HG03045 (cell line): ENCODE data around the gene SLC30A5.
"Not testable (repeated sequence)": the region's sequence is repeated elsewhere in the genome, so short reads cannot be mapped to it uniquely, and the experiment has no call there.

ENCODE experiments used
- ATAC-seq: cut with Tn5 transposase; IDR thresholded peaks from one replicate; pipeline ENCODE4 v1.9.1; 2021; ENCODE audit warnings: mild to moderate bottlenecking, moderate library complexity; ENCODE audit not compliant: unreplicated experiment

SLC30A5 gene

DNA sequence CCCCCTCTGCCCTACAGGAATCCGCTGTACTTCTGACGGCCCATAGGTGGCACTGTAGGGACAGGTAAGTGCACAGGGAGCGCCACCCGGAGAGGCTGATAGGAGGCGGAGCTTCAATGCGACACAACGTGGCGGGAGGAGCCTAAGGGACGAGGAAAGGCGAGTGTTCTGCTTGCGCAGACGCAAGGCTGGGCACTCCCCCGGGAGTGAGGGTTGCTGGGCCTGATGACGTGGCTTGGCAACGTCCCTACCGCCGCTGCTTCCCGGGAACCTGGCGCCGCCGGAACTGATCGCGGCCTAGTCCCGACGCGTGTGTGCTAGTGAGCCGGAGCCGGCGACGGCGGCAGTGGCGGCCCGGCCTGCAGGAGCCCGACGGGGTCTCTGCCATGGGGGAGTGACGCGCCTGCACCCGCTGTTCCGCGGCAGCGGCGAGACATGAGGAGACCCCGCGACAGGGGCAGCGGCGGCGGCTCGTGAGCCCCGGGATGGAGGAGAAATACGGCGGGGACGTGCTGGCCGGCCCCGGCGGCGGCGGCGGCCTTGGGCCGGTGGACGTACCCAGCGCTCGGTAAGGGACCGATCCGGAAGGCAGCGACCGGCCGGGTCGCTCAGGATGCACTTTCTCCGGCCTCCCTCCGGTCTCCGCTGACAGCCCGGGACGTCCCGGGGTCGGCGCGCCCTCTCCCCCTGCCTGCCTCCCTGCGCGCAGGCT is at the start of gene SLC30A5:
SLC30A5 (plus strand) TSS at position 244 of the 712 bp plus-strand sequence; CDS start at position 486, 242 bp downstream.
- peak; percentile 97 for ATAC-seq

GRCh38 chr5:69045213-69045612 is 48.6 kb upstream of the SLC30A5 start:
- ATAC-seq: not testable (repeated sequence)

GRCh38 chr5:69046375-69046957 is 47.3 kb upstream of the SLC30A5 start:
- no peak for ATAC-seq

DNA sequence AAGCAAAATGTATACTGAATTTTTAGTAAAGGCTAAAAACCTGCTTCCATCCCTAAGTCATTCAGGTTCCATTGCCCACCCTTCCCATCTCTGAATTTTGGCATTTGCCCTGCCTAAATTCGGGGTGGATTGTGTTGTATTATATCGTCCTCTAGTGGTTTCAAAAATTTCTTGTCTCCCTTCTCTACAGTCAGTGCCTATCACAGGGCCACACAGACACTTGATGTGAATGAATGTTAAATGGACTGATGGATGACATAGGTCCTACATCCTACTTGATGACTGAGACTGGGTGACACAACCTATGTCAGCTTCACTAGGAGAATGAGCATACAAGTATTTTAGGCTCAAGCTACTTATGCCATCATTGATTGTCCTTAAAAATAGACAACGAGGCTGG is 45.6 kb upstream of the SLC30A5 start:
- no peak for ATAC-seq

GRCh38 chr5:69049151-69049550 is 44.7 kb upstream of the SLC30A5 start:
- no peak for ATAC-seq

DNA sequence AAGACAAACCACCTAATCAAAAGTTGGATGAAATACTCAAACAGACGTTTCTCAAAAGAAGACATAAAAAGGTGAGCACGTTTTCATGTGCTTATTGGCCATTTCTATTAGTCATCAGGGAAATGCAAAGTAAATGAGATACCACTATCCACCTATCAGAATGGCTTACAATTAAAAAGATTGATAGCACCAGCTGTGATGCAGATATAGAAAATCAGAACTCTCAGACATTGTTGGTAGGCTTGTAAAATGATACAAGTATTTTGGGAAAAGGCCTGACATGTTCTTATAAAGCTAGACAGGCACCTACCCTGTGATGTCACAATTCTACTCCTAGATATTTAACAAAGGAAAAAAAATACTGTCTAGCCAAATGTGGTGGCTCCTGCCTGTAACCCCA is 44.0 kb upstream of the SLC30A5 start:
- no peak for ATAC-seq

DNA sequence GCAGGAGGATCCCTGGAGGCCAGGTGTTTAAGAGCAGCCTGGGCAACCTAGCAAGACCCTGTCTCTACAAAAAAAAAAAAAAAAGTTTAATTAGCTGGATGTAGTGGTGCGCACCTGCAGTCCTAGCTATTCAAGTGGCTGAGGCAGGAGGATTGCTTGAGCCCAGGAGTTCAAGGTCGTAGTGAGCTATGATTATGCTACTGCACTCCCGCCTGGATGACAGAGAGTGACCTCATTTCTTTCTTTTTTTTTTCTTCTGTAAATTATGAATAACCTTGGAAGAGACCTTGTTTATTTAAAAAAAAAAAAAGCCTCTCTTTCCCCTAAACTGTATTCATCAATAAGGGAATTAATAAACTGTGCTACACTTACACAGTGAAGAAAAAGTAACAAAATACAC is 43.6 kb upstream of the SLC30A5 start:
- ATAC-seq: no peak

- no peak for ATAC-seq
Observed at GRCh38 chr5:69052181-69052580, 41.6 kb upstream of the SLC30A5 start.

GRCh38 chr5:69074664-69075521 is 18.9 kb upstream of the SLC30A5 start:
- no peak for ATAC-seq

DNA sequence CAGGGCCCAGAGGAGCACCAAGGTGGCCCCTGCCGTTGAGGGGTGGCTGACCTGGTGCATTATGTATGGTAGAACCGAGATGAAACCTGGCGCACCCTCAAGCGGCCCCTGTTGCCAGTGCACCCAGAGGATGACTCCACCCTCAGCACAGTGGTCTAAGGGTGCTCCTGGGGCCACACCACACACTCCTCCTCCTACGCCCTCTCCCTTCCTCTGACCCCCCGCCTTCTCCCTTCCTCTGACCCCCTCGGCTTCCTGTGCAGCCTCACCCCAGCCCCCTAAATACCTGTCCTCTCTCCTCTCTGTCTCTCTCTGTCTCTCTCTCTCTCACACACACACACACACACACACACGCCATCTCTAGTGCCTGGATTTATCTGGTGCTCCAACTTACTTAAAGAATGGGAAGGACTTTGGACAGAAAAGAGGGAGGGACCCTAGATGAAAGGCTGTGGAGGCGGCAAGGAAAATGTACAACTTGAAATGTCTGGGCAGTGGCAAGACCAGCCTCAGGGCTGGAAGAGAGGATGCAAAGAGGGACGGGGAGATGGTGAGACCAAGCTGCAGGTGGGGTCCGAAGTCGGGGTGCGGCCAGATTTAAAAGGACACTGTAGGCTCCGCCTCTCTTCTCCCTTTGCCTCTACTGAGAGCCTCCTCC is 18.2 kb upstream of the SLC30A5 start:
- no peak for ATAC-seq

GRCh38 chr5:69078921-69079540 is 14.8 kb upstream of the SLC30A5 start:
- no peak for ATAC-seq

- ATAC-seq: no peak
Observed at GRCh38 chr5:69079556-69079955, 14.3 kb upstream of the SLC30A5 start.

- no peak for ATAC-seq
Observed at GRCh38 chr5:69083412-69083811, 10.4 kb upstream of the SLC30A5 start.

DNA sequence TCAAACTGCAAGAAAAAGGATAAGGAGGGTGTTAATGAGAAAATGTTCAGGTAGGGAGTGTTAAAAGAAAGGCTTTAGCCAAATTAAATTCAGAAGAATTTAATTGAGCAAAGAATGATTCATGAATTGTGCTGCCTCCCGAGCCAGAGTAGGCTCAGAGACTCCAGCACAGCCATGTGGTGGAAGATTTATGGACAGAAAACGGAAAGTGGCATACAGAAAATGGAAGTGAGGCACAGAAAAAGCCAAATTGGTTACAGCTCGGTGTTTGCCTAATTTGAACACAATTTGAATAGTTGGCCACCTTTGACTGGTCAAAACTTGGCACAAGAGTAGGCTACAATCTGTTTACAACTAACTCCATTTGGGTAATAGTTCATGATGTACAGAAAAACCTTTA is 9.6 kb upstream of the SLC30A5 start:
- ATAC-seq: no peak

DNA sequence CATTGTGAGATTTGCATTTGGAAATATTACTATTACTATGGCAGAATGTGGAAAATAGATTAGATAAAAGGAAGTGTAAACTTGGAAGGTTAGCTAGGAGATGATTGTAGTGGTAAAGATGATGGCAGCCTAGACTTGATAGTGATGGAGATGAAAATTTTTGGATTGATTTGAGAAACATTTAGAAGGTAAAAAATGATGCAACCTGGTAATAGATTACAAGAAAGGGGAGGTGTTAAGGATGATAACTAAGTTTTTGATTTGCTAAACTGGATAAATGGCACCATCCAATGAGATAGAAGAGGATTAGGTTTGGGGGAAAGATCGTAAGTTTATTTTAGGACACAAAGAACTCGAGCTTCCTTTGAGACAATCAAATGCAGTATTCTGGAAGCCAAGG is 8.9 kb upstream of the SLC30A5 start:
- ATAC-seq: no peak

GRCh38 chr5:69086206-69086605 is 7.6 kb upstream of the SLC30A5 start:
- no peak for ATAC-seq

DNA sequence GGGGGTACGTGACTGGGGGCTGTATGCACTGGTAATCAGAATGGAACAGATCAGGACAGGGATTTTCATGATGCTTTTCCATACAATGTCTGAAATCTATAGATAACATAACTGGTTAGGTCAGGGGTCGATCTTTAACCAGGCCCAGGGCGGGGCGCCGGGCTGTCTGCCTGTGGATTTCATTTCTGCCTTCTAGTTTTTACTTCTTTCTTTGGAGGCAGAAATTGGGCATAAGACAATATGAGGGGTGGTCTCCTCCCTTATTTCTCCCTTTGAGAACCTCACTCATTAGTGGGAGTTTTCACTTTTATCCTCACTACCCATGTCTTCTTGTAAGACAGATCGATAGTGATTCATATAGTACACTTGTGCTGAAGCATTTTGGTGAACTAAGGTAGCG is 5.8 kb upstream of the SLC30A5 start:
- not testable (repeated sequence) for ATAC-seq

GRCh38 chr5:69090158-69090557 is 3.7 kb upstream of the SLC30A5 start:
- ATAC-seq: no peak

- no peak for ATAC-seq
Observed at GRCh38 chr5:69091771-69092170, 2.0 kb upstream of the SLC30A5 start.

DNA sequence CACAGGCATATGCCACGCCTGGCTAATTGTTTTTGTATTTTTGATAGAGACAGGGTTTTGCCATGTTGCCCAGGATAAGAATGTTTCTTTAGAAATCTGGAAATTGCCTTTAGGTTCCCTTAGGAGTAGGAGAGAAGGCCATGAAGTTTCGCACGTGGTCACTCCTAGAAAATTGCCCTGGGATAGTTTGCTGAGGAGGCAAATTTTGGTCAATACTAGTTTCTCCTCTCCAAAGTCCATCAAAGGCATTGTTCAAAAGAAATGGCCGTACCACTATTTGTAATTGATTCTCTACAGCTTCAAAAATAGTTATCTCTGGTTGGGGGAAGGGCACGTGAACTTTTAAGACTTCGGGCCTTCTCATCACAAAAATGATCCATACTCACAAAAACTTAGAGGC is 845 bp upstream of the SLC30A5 start:
- ATAC-seq: no peak

- ATAC-seq: no peak
Observed at GRCh38 chr5:69099302-69099701, 5.5 kb downstream of the SLC30A5 start.
